ENCODE data around the gene ILDR2.

Gene ILDR2

DNA sequence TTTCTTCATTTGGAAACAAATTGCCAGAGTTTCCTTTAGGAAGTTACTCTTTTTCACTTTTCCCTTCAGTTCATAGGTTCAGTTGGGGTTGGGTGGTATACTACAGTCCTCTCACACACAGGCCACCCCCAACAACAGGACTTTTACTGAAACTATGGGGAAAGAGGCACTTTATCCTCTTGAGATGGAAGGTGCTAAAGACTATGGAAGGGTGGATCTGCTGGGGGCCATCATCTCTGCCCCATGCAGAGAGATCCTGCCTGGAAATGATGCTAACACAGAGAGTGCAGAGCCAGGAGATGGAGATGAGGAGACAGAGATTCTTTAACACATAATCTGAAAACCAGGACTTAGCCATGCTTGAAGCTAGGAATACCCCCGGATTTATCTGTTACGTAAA is 24.3 kb downstream of the ILDR2 start:
- Histone ChIP-seq H3K27me3 (replicated peaks) (peaks cover 22% of the 10 kb centered on the region), H3K4me3 (ENCODE audit: low read depth, low read length) (no peak overlapping the region), H3K27ac (no peak overlapping the region), H3K36me3 (replicated peaks) (no peaks in the 10 kb centered on the region)
- TF ChIP-seq, protein P1, sequence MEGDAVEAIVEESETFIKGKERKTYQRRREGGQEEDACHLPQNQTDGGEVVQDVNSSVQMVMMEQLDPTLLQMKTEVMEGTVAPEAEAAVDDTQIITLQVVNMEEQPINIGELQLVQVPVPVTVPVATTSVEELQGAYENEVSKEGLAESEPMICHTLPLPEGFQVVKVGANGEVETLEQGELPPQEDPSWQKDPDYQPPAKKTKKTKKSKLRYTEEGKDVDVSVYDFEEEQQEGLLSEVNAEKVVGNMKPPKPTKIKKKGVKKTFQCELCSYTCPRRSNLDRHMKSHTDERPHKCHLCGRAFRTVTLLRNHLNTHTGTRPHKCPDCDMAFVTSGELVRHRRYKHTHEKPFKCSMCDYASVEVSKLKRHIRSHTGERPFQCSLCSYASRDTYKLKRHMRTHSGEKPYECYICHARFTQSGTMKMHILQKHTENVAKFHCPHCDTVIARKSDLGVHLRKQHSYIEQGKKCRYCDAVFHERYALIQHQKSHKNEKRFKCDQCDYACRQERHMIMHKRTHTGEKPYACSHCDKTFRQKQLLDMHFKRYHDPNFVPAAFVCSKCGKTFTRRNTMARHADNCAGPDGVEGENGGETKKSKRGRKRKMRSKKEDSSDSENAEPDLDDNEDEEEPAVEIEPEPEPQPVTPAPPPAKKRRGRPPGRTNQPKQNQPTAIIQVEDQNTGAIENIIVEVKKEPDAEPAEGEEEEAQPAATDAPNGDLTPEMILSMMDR (IDR thresholded peaks at IDR 0.05; ENCODE audit: low read depth, low read length, missing control alignments) = no peak
- no peak for DNase-seq
- in situ Hi-C loops (cut with HindIII; ENCODE audit: low pct_ligation_motif_present, low sequenced_read_pairs) = no loop called here

DNA sequence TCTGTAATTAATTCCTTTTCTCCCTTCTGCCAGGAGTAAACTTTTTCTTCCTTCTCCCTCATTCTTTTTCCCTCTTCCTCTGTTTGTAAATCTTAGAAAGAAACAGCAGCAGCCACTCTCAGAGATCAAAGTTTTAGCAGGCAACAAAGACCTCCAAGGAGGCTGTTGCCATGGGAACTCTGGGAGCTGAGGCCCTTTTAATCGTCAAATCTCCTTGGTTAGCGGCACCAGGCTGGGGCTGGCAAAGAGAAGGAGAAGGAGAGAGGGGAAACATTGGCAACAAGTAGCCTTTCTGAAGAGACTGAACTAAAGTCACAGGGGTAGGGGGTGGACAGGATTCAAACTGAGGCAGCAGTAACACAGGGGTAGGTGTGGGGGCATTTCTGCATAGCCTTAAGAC is 25.2 kb downstream of the ILDR2 start:
- DNase-seq = no peak
- H3K4me3 ChIP-seq (ENCODE audit: low read depth, low read length) = no peak overlapping the region
- H3K27me3 ChIP-seq (replicated peaks) = peaks cover 22% of the 10 kb centered on the region
- H3K27ac ChIP-seq = no peak overlapping the region
- H3K36me3 ChIP-seq (replicated peaks) = no peaks in the 10 kb centered on the region
- TF ChIP-seq, protein P1 (IDR thresholded peaks at IDR 0.05; ENCODE audit: low read depth, low read length, missing control alignments) = no peak
- in situ Hi-C loops (cut with HindIII; ENCODE audit: low pct_ligation_motif_present, low sequenced_read_pairs) = no loop called here

- TF ChIP-seq, protein P1 (IDR thresholded peaks at IDR 0.05; ENCODE audit: low read depth, low read length, missing control alignments) = no peak
- Histone ChIP-seq H3K27me3 (replicated peaks) (peaks cover 17% of the 10 kb centered on the region), H3K4me3 (ENCODE audit: low read depth, low read length) (no peak overlapping the region), H3K27ac (no peak overlapping the region), H3K36me3 (replicated peaks) (no peaks in the 10 kb centered on the region)
- DNase-seq = no peak
- in situ Hi-C loops (cut with HindIII; ENCODE audit: low pct_ligation_motif_present, low sequenced_read_pairs) = no loop called here
Measured at GRCh38 chr1:166948856-166949350, 26.4 kb downstream of the ILDR2 start.

GRCh38 chr1:166947398-166948043 is 27.8 kb downstream of the ILDR2 start:
- DNase-seq = peak; percentile 64
- no peaks in the 10 kb centered on the region for H3K36me3 ChIP-seq (replicated peaks)
- H3K4me3 ChIP-seq (ENCODE audit: low read depth, low read length) = peak overlapping the region; percentile 37
- in situ Hi-C loops (cut with HindIII; ENCODE audit: low pct_ligation_motif_present, low sequenced_read_pairs) = no loop called here
- no peak overlapping the region for H3K27ac ChIP-seq
- TF ChIP-seq, protein P1 (IDR thresholded peaks at IDR 0.05; ENCODE audit: low read depth, low read length, missing control alignments) = no peak
- peaks cover 11% of the 10 kb centered on the region for H3K27me3 ChIP-seq (replicated peaks)

- H3K27ac ChIP-seq = peak overlapping the region; percentile 1
- in situ Hi-C loops (cut with HindIII; ENCODE audit: low pct_ligation_motif_present, low sequenced_read_pairs) = no loop called here
- TF ChIP-seq, protein P1 (IDR thresholded peaks at IDR 0.05; ENCODE audit: low read depth, low read length, missing control alignments) = no peak
- H3K27me3 ChIP-seq (replicated peaks) = peaks cover 4% of the 10 kb centered on the region
- DNase-seq = peak; percentile 79
- no peak overlapping the region for H3K4me3 ChIP-seq (ENCODE audit: low read depth, low read length)
- no peaks in the 10 kb centered on the region for H3K36me3 ChIP-seq (replicated peaks)
Measured at GRCh38 chr1:166944186-166944967, 31.0 kb downstream of the ILDR2 start.

All from brain microvascular endothelial cell (primary cell).